OCI-LY7 (cell line): ENCODE results near the gene ALDH1B1. TPM values are rescaled to one million over a fixed set of nuclear protein-coding genes. Genes with fewer than 3 reads are reported as not detected.

Source experiments
- BruUV-seq: library from RNA; stranded (reverse); fragments of 400-500 nt; replicated peaks from 2 replicates; lab custom pipeline; 2021; lab: Mats Ljungman, UMichigan
- CTCF ChIA-PET: fragments of 300-600 bp; sonication (Branson Sonifier 250); formaldehyde crosslinking; loops from one replicate; lab custom pipeline; 2022; ENCODE audit warnings: antibody characterized with exemption; ENCODE audit not compliant: unreplicated experiment; lab: Charles Lee
- POLR2A ChIA-PET: fragments of 300-600 bp; sonication (Branson Sonifier 250); formaldehyde crosslinking; loops from one replicate; lab custom pipeline; 2022; ENCODE audit warnings: antibody characterized with exemption; lab: Charles Lee
- DNase-seq: peaks from one replicate; pipeline ENCODE4 v3.0.0-alpha.2; 2015; ENCODE audit warnings: low spot score
- H2AFZ ChIP-seq: fragments of 200-600 bp; sonication (generic), shearing (Covaris generic); 2 replicates; pipeline ENCODE4 v1.6.1; 2014; ENCODE audit warnings: mild to moderate bottlenecking, antibody characterized with exemption, low read length, moderate library complexity
- H3K27ac ChIP-seq: fragments of 200-600 bp; sonication (generic); 2 replicates; pipeline ENCODE4 v1.5.1; 2014; ENCODE audit warnings: mixed run types, low read depth, mild to moderate bottlenecking, moderate library complexity, low read length, inconsistent platforms; ENCODE audit not compliant: poor library complexity, severe bottlenecking
- H3K36me3 ChIP-seq: fragments of 200-600 bp; sonication (generic); 2 replicates; pipeline ENCODE4 v1.6.1; 2014; ENCODE audit warnings: mild to moderate bottlenecking, antibody characterized with exemption, low read length, moderate library complexity, mixed read lengths; ENCODE audit not compliant: insufficient read depth
- H3K4me1 ChIP-seq: fragments of 200-600 bp; sonication (generic); 2 replicates; pipeline ENCODE4 v1.5.1; 2014; ENCODE audit warnings: mild to moderate bottlenecking, low read length; ENCODE audit not compliant: insufficient read depth, poor library complexity, severe bottlenecking
- H3K4me2 ChIP-seq: fragments of 200-600 bp; sonication (generic); 2 replicates; pipeline ENCODE4 v1.6.1; 2014; ENCODE audit warnings: mild to moderate bottlenecking, low read length
- H3K4me3 ChIP-seq: fragments of 200-600 bp; sonication (generic); 2 replicates; pipeline ENCODE4 v1.5.1; 2014; ENCODE audit warnings: mild to moderate bottlenecking, low read depth, low read length; ENCODE audit not compliant: poor library complexity, severe bottlenecking
- H3K79me2 ChIP-seq: fragments of 200-600 bp; sonication (generic); 2 replicates; pipeline ENCODE4 v1.6.1; 2016; ENCODE audit warnings: low read depth, mild to moderate bottlenecking, low read length, moderate library complexity, mixed read lengths; ENCODE audit not compliant: insufficient read depth
- H3K9me2 ChIP-seq: fragments of 200-600 bp; sonication (generic); 2 replicates; pipeline ENCODE4 v1.6.1; 2016; ENCODE audit warnings: mild to moderate bottlenecking, low read length, mixed read lengths; ENCODE audit not compliant: insufficient read depth
- H3K9me3 ChIP-seq: fragments of 200-600 bp; sonication (generic); 2 replicates; pipeline ENCODE4 v1.6.1; 2014; ENCODE audit warnings: mild to moderate bottlenecking, mixed run types, low read length, mixed read lengths
- H4K20me1 ChIP-seq: fragments of 200-600 bp; sonication (generic); 2 replicates; pipeline ENCODE4 v1.6.1; 2014; ENCODE audit warnings: mild to moderate bottlenecking, antibody characterized with exemption, low read length, moderate library complexity, mixed read lengths; ENCODE audit not compliant: insufficient read depth
- CTCF ChIP-seq: fragments of 200-600 bp; sonication (generic); conservative IDR thresholded peaks from 2 replicates; pipeline ENCODE4 v1.5.1; 2014; ENCODE audit warnings: mild to moderate bottlenecking, antibody characterized with exemption, low read length, moderate library complexity, mixed read lengths
- EZH2phosphoT487 ChIP-seq: fragments of 200-600 bp; sonication (generic); IDR thresholded peaks from 2 replicates; pipeline ENCODE4 v1.6.1; 2018; ENCODE audit warnings: low read depth, borderline replicate concordance, mild to moderate bottlenecking, mixed run types, antibody characterized with exemption, low read length, moderate library complexity, mixed read lengths
- intact Hi-C: fragments of 100-400 bp; cut with micrococcal nuclease; formaldehyde crosslinking; loops from one replicate; pipeline ENCODE4 v1.10.0; 2022; ENCODE audit not compliant: unreplicated experiment
- total RNA-seq, 2 experiments: library from RNA; depleted of rRNA in 1 of 2; stranded (reverse); fragments of >200 nt in 1 of 2; shearing (Covaris generic) in 1 of 2; gene quantifications; 2 replicates each; pipeline ENCODE4 v1.2.3, GENCODE V29; 2014 to 2022

Gene ALDH1B1
- total RNA-seq, 2 experiments from 2014 or later, result 0.32 to 8.6 TPM

- Histone ChIP-seq H3K4me1 (no peaks in the 10 kb centered on the region), H3K79me2 (no peaks in the 10 kb centered on the region), H4K20me1 (no peaks in the 10 kb centered on the region), H3K4me3 (no peak overlapping the region), H3K36me3 (no peaks in the 10 kb centered on the region), H3K9me2 (no peaks in the 10 kb centered on the region), H2AFZ (no peak overlapping the region), H3K27ac (no peak overlapping the region), H3K9me3 (no peaks in the 10 kb centered on the region), H3K4me2 (no peak overlapping the region)
- no peak for DNase-seq
- POLR2A ChIA-PET, result interaction anchor here (0.7 kb wide), 2 partner anchors 28 to 32 kb away, joined by 4 to 6 read pairs; no protein-coding TSS in a partner anchor
- TF ChIP-seq CTCF, result no peak
- TF ChIP-seq EZH2phosphoT487, result no peak
- intact Hi-C loops, result no loop called here
- no TSS peak for BruUV-seq
- CTCF ChIA-PET, result no interaction called here
Observed at GRCh38 chr9:38389313-38389712, 3.2 kb upstream of the ALDH1B1 start.

- no peak overlapping the region for H3K4me3 ChIP-seq
- H3K36me3 ChIP-seq, result no peaks in the 10 kb centered on the region
- DNase-seq, result no peak
- TF ChIP-seq CTCF (no peak), EZH2phosphoT487 (no peak)
- H3K79me2 ChIP-seq, result no peaks in the 10 kb centered on the region
- POLR2A ChIA-PET, result no interaction called here
- H4K20me1 ChIP-seq, result no peaks in the 10 kb centered on the region
- no peaks in the 10 kb centered on the region for H3K4me1 ChIP-seq
- H2AFZ ChIP-seq, result no peak overlapping the region
- intact Hi-C loops, result no loop called here
- BruUV-seq, result no TSS peak
- no peak overlapping the region for H3K4me2 ChIP-seq
- CTCF ChIA-PET, result no interaction called here
- H3K9me3 ChIP-seq, result no peaks in the 10 kb centered on the region
- H3K9me2 ChIP-seq, result no peaks in the 10 kb centered on the region
- H3K27ac ChIP-seq, result no peak overlapping the region
Observed at GRCh38 chr9:38390442-38390841, 2.1 kb upstream of the ALDH1B1 start.

- CTCF ChIA-PET, result no interaction called here
- Histone ChIP-seq H3K4me1 (no peaks in the 10 kb centered on the region), H3K79me2 (no peaks in the 10 kb centered on the region), H3K9me3 (no peaks in the 10 kb centered on the region), H3K27ac (no peak overlapping the region), H3K4me3 (no peak overlapping the region), H3K4me2 (no peak overlapping the region), H2AFZ (no peak overlapping the region), H3K9me2 (no peaks in the 10 kb centered on the region), H3K36me3 (no peaks in the 10 kb centered on the region), H4K20me1 (no peaks in the 10 kb centered on the region)
- BruUV-seq, result no TSS peak
- DNase-seq, result no peak
- TF ChIP-seq CTCF, result no peak
- TF ChIP-seq EZH2phosphoT487, result no peak
- intact Hi-C loops, result no loop called here
- POLR2A ChIA-PET, result no interaction called here
Observed at GRCh38 chr9:38390851-38391250, 1.7 kb upstream of the ALDH1B1 start.
